Activated CD8-positive, alpha-beta memory T cell treated with anti-CD3 and anti-CD28 coated beads, Interleukin-2, amount 50 U/mL, for 24 hours (primary cell): ENCODE measurements around the gene HES1.

Experiments
- DNase-seq: peaks from one replicate; pipeline ENCODE4 v3.0.0-alpha.2; 2020; ENCODE audit errors: extremely low read depth

Gene HES1

DNA sequence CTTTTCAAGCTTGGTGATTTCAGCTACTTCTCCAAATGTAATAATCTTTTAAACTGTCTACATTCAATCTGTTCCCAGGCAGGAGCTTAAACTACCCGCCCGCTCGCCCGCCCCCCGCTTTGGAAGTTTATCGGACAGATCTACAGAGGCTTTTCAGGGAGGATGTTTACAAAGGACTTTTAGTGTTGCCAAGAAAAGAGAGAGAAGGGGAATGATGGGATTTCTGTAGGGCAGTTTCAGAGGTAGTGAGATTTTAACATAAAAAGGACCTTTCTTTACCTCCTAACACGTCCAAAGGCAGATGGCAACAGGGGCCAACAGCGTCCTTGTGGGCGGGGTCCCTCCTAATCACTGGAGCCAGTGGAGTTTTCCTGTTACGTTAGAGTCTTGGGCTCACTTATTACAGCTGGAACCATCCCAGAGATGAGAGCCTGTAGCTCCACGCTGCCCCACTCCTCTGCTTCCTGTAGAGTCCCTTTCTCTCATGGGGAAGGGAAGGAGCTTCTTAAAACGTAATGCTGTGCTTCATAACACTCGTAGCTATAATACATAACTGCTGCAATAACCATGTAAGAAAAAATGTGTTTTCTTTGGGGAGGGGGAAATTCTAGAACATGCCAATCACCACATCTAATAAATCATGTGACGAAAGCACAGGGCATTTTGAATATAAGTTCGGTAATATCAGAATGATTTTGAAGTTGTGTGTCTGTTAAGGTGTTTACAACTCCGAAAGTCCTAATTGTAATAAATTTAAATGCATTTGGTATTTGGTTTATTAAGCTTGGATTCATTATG lies 30.9 kb downstream of the HES1 start:
- no peak for DNase-seq

DNA sequence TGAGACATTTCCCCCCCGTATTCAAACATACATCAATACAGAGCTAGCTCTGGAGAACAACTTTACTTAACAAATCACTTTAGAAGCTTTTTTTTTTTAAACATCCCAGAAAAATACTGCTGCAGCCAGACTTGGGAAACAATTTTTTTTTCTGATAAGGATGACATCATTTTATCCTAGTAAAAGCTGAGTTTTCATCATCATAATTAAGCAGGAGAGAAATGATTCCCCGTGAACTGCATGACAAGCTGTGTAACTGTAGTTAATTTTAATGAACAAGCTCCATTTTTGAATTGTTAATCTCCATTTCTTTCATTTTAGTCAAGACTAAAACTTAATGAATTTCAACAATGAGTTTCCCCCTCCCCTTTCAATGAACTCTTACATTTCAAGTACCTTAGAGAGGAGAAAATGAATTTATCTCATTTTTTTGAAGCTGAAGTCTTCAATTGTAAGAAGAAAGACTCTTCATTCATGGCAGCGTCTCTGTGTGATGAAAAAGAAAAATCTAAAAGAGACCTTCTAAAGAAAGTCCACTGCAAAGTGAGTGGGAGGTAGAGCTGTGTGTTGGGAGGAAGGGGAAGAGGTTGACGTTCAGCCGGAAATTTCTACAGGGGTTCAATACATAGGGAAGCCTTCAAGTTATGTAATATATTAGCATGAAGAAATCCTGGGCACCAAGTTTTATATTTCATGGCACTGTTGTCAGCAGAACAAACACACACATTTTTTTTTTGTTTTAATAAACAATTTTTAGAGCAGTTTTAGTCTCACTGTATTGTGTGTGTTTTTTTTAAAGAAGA lies 31.7 kb downstream of the HES1 start:
- DNase-seq: no peak

GRCh38 chr3:194168994-194169393 lies 33.0 kb downstream of the HES1 start:
- no peak for DNase-seq

DNA sequence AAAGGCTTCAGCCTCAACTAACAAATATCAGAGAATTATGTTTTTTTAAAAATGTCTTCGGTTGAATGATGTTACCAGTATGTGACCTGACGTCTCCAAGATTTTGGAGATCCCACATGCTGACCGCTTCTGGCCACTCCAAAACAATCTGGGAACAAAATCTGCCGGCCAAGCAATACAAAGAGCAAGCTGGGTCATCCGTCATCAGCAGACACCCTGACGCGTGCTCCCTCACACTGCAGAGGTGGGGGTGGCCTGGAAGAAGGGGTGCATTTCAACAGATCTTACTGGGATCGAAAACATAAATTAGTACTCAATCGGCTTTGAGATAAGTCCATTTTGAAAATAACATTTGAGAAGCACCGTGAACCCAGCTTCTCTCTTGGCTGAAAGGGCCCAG lies 33.6 kb downstream of the HES1 start:
- DNase-seq: no peak

DNA sequence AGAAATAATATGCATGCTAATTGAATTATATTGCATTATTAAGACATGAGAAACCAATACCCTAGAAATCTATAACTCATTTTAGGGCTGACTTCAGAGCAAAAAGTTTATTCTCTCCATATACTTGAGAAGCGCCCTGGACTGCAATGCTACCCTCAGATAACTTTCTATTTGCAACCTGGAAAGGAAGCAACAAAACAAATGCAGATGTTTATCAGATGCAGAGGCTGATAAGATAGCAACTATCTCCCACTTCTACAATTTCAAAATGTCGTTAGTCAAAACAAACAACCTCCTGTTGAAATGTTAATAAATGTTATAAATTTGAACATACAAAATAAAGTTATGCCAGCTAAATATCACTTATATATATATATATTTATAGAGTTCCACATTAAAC lies 34.8 kb downstream of the HES1 start:
- no peak for DNase-seq

- DNase-seq: no peak
Observed at GRCh38 chr3:194174406-194174805, 38.5 kb downstream of the HES1 start.

GRCh38 chr3:194174980-194175379 lies 39.0 kb downstream of the HES1 start:
- DNase-seq: no peak

- no peak for DNase-seq
Observed at GRCh38 chr3:194176274-194176991, 40.5 kb downstream of the HES1 start.

DNA sequence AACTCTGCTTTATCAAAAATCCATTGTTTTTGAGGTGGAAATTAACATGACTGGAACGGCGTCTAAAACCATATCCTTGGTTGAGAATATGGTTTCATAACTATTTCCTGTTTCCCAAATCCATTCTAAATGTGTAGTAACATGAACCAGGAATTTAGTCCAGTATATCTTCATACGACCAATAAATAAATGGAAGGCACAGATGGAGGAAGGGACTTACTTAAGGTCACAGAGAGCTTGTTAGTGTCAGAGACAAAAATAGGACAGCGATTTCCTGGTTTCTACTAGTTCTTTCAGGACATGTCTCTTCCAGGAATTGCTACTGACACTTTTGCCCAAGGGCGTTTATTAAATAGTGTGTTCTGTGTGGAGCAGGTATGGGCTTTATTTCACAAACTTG lies 41.2 kb downstream of the HES1 start:
- no peak for DNase-seq

DNA sequence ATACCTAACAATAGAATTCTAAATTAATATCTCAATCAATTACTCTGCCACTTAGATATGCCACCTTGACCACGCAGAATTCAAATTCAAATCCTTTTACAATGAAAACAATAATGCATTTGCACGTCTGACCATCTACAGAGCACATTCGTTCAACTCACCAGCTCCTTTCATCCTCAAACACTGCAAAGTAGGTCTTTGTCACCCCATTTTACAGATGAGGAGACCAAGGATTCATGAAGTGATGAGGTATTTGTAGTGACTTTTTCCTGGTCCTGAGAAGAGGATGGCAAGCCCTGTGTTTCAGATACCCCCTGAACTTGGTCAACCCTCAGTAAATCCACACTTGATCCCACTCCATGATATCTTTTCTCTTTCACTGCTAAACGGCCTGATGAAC lies 42.2 kb downstream of the HES1 start:
- no peak for DNase-seq

GRCh38 chr3:194178669-194179068 lies 42.7 kb downstream of the HES1 start:
- no peak for DNase-seq

- no peak for DNase-seq
Observed at GRCh38 chr3:194180570-194180969, 44.6 kb downstream of the HES1 start.

DNA sequence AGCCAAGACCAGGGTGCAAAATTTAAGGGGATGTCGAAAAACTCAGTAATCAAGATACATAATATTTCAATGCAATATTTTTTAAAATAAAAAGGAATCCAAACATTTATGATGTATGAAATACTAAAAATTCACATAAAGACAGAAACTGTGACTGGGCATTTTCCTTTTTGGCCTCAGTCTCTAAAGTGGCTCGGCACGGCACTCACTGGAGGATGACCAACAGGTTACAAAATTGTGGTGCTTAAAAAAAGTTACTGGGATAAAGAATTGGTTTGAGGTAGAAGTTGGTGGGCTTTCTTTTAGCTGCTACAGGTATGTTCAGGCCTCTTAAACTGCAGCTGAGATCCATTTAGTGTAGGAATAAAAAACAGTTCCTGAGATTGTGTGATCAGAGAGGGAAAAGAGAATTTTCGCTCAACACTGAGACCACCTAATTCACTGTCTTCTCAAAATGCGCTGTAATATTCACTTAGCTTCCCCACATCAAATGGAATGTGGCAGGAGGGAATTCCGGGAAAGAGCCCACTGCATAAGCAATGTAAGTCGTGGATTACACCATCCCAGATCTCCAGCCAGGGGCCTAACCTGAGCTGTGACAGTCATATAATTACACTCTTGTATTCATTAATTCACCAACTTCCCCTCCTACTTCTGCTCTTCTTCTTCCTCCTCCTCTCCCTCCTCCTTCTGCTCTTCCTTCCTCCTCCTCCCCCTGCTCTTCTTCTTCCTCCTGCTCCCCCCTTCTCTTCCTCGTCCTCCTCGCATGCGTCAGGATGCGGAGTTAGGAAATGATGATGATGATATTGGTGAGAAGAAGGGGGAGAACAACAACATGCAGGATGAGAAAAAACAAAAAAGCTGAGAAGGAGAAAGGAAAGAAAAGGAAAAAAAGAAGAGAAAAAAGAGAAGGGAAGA lies 45.9 kb downstream of the HES1 start:
- no peak for DNase-seq

GRCh38 chr3:194183271-194183670 lies 47.3 kb downstream of the HES1 start:
- DNase-seq: no peak

DNA sequence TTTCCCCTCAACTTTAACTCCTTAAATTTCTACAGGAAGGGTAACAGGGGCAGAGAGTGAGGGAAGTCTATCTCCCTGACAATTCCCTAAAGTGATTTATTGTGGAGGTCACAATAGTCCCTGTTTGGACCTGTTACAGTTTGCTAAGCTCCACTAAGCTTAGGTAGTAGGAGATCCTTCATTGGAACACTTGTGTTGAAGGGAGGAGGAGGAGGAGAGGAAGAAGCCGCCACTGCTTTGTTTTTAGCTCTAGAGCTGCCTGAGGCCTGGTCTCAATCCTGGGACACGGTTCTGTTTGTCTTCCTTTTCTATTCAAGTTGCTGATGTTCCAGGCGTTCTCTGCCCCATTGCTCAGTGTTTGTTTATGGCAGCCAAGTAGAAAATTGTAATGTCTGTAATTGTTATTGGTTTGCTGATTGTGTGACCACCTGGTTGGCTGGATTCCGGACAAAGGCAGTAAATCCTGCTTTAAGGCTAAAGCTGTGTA lies 48.4 kb downstream of the HES1 start:
- DNase-seq: no peak

DNA sequence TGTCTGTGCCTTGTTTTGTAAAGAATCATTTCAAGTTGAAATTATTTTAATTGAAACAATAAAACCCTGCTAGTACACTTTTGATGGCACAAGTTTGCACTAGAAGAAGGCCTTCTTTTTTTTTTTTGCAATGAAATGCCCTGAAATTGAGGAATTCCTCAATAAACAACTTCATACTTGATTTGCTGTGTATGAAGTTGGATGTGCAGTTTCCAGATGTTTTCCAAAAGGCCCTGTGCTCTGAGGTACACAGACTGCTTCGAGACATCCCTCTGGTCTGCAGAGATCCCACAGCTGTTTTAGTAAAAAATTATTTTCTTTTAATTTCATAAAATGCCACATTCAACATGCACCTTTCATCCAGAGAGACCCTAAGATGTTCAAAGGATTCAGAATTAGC lies 48.9 kb downstream of the HES1 start:
- DNase-seq: no peak

DNA sequence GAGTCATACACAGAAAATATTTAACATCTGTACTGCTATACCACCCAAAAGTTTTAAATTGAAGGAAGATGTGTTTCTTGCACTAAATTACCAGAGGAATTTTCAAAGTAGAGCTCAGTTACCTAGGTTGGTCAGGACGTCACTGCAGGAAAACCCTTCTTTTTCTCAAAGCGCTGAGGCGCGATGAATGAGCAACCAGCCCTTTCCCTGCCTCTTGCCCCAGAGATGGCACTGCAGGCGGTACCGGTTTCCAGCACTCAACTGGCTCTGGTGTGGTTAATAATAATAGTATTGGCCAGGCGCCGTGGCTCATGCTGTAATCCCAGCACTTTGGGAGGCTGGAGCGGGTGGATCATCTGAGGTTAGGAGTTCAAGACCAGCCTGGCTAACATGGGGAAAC lies 49.3 kb downstream of the HES1 start:
- DNase-seq: no peak

- DNase-seq: no peak
Observed at GRCh38 chr3:194187233-194187944, 51.4 kb downstream of the HES1 start.
